Panc1 (cell line): ENCODE data around the gene NAA40. TPM values are rescaled to one million over a fixed set of nuclear protein-coding genes. Genes with fewer than 3 reads are reported as not detected.

ENCODE experiments used
- ATAC-seq: fragments of 200-7000 bp; cut with Tn5 transposase; 2 replicates; pipeline ENCODE4 v1.9.1; 2020; ENCODE audit warnings: mild to moderate bottlenecking, moderate library complexity
- BruUV-seq: library from RNA; stranded (reverse); fragments of 400-500 nt; replicated peaks from 2 replicates; lab custom pipeline; 2021; lab: Mats Ljungman, UMichigan
- CTCF ChIA-PET: fragments of 300-600 bp; sonication (Branson Sonifier 250); formaldehyde crosslinking; loops from one replicate; lab custom pipeline; 2022; ENCODE audit warnings: antibody characterized with exemption; lab: Charles Lee
- POLR2A ChIA-PET: fragments of 300-600 bp; sonication (Branson Sonifier 250); formaldehyde crosslinking; loops from one replicate; lab custom pipeline; 2022; ENCODE audit warnings: antibody characterized with exemption; lab: Charles Lee
- DNase-seq: peaks from one replicate; pipeline ENCODE4 v3.0.0-alpha.2; 2010; ENCODE audit warnings: low read depth, low spot score
- H3K27ac ChIP-seq: 2 replicates; pipeline ENCODE4 v1.5.1; 2011; ENCODE audit warnings: mild to moderate bottlenecking, low read length, inconsistent platforms
- H3K27me3 ChIP-seq: fragments of 200-500 bp; sonication (Bioruptor generic); 2 replicates; pipeline ENCODE4 v1.6.0; 2014; ENCODE audit warnings: low read length, inconsistent platforms; ENCODE audit not compliant: control insufficient read depth, insufficient read depth
- H3K36me3 ChIP-seq: fragments of 200-500 bp; sonication (Bioruptor generic); 2 replicates; pipeline ENCODE4 v1.5.1; 2014; ENCODE audit warnings: inconsistent platforms, mild to moderate bottlenecking, low read length, moderate library complexity; ENCODE audit not compliant: control insufficient read depth, insufficient read depth
- H3K4me1 ChIP-seq: 2 replicates; pipeline ENCODE4 v1.5.1; 2011; ENCODE audit warnings: inconsistent platforms, mild to moderate bottlenecking, low read length, moderate library complexity; ENCODE audit not compliant: control insufficient read depth, insufficient read depth
- H3K4me3 ChIP-seq, 2 experiments: 2 replicates each; pipeline ENCODE4 v1.5.1; 2011 to 2012; ENCODE audit warnings: low read depth in 2 of 2, low read length in 2 of 2, mild to moderate bottlenecking in 2 of 2, inconsistent platforms in 1 of 2, moderate library complexity in 1 of 2
- H3K9me3 ChIP-seq: fragments of 200-500 bp; sonication (Bioruptor generic); 2 replicates; pipeline ENCODE4 v1.5.1; 2014; ENCODE audit warnings: low read depth, mild to moderate bottlenecking, inconsistent platforms, low read length, moderate library complexity; ENCODE audit not compliant: control insufficient read depth, insufficient read depth
- CTCF ChIP-seq: fragments of 450-650 bp; IDR thresholded peaks from 2 replicates; pipeline ENCODE4 v1.5.1; 2017; ENCODE audit warnings: mild to moderate bottlenecking
- POLR2AphosphoS5 ChIP-seq: IDR thresholded peaks from 2 replicates; pipeline ENCODE4 v1.6.1; 2012; ENCODE audit warnings: mild to moderate bottlenecking, low read depth, low read length, moderate library complexity
- REST ChIP-seq, 2 experiments: IDR thresholded peaks; 2 replicates each; pipeline ENCODE4 v1.6.1; 2011 to 2012; ENCODE audit warnings: low read depth in 2 of 2, control low read depth in 1 of 2, low read length in 1 of 2, mild to moderate bottlenecking in 1 of 2, moderate library complexity in 1 of 2; ENCODE audit not compliant: insufficient read depth in 1 of 2
- SIN3A ChIP-seq: IDR thresholded peaks from 2 replicates; pipeline ENCODE4 v1.6.1; 2012; ENCODE audit warnings: low read depth, mild to moderate bottlenecking, low read length, moderate library complexity, borderline replicate concordance; ENCODE audit not compliant: insufficient read depth
- TCF7L2 ChIP-seq: IDR thresholded peaks from 2 replicates; pipeline ENCODE4 v1.6.1; 2011; ENCODE audit warnings: mild to moderate bottlenecking, low read depth, low read length, inconsistent platforms
- in situ Hi-C: cut with HindIII; loops from 2 replicates; pipeline ENCODE4 v1.10.0; 2016; ENCODE audit warnings: low sequenced_read_pairs, low pct_unique_long_range_greater_than_20kb
- intact Hi-C: fragments of 100-400 bp; cut with micrococcal nuclease; formaldehyde crosslinking; loops from one replicate; pipeline ENCODE4 v1.10.0; 2022; ENCODE audit not compliant: unreplicated experiment
- total RNA-seq: library from RNA; stranded (reverse); gene quantifications from one replicate; pipeline ENCODE4 v1.2.1, GENCODE V29; 2021; ENCODE audit not compliant: unreplicated experiment

Gene NAA40
- total RNA-seq, 1 experiment from 2014 or later: 43.2 TPM

GRCh38 chr11:64006398-64006797, 67.6 kb downstream of the NAA40 start:
- H3K27me3 ChIP-seq: no peaks in the 10 kb centered on the region
- in situ Hi-C loops (loop anchor here (10.0 kb wide), 1 partner anchor 68 kb away; no protein-coding TSS in a partner anchor), intact Hi-C loops (no loop called here)
- TF ChIP-seq SIN3A (no peak), POLR2AphosphoS5 (no peak), TCF7L2 (no peak), REST (IDR thresholded peaks at IDR 0.05; ENCODE audit: insufficient read depth in 1 of 2, low read depth in 2 of 2, low read length in 1 of 2) (no peak), CTCF (no peak)
- DNase-seq (no peak), ATAC-seq (no peak)
- H3K4me3 ChIP-seq: no peak overlapping the region
- H3K27ac ChIP-seq: peak overlapping the region; percentile 44
- peaks cover 57% of the 10 kb centered on the region for H3K4me1 ChIP-seq
- no TSS peak for BruUV-seq
- no peaks in the 10 kb centered on the region for H3K36me3 ChIP-seq
- H3K9me3 ChIP-seq: no peaks in the 10 kb centered on the region
- ChIA-PET CTCF (no interaction called here), POLR2A (interaction anchor here (0.5 kb wide), 1 partner anchor 163 kb away, joined by 3 read pairs; no protein-coding TSS in a partner anchor)

Other genes with a start within 250 kb of the NAA40 start
- gene ZFTA, start 170.2 kb upstream of the NAA40 start, total RNA-seq: 16.1 TPM
- gene SPINDOC, start 125.5 kb upstream of the NAA40 start, total RNA-seq: 59.1 TPM
- gene MARK2, start 99.9 kb upstream of the NAA40 start, total RNA-seq: 41.1 TPM
- gene RCOR2, start 21.8 kb upstream of the NAA40 start, total RNA-seq: 10.2 TPM
- gene COX8A, start 35.6 kb downstream of the NAA40 start, total RNA-seq: 613 TPM
- 118 TPM for gene OTUB1, start 47.4 kb downstream of the NAA40 start, total RNA-seq
- gene FLRT1, start 96.9 kb downstream of the NAA40 start, total RNA-seq: 0.51 TPM
- 16.8 TPM for gene MACROD1, start 227.1 kb downstream of the NAA40 start, total RNA-seq
- 344 TPM for gene STIP1, start 247.2 kb downstream of the NAA40 start, total RNA-seq